Loucy (cell line): ENCODE measurements around the gene C7orf57.

ENCODE experiments used
- H2AFZ ChIP-seq: fragments of 200-600 bp; sonication (generic); 2 replicates; pipeline ENCODE4 v1.6.0; 2016; ENCODE audit warnings: antibody characterized with exemption, mild to moderate bottlenecking, low read length, moderate library complexity
- H3F3A ChIP-seq: fragments of 200-600 bp; 2 replicates; pipeline ENCODE4 v1.6.0; 2016; ENCODE audit warnings: antibody characterized with exemption, low read depth, mild to moderate bottlenecking
- H3K27me3 ChIP-seq: fragments of 200-600 bp; sonication (generic); 2 replicates; pipeline ENCODE4 v1.6.1; 2014; ENCODE audit warnings: low read length, mild to moderate bottlenecking; ENCODE audit not compliant: insufficient read depth, poor library complexity, severe bottlenecking
- H3K36me3 ChIP-seq: fragments of 200-600 bp; sonication (generic); 2 replicates; pipeline ENCODE4 v1.6.1; 2016; ENCODE audit warnings: low read length; ENCODE audit not compliant: insufficient read depth
- H3K4me1 ChIP-seq: fragments of 200-600 bp; sonication (generic); 2 replicates; pipeline ENCODE4 v1.5.1; 2014; ENCODE audit warnings: low read length, mild to moderate bottlenecking; ENCODE audit not compliant: insufficient read depth, poor library complexity, severe bottlenecking
- H3K4me2 ChIP-seq: fragments of 200-600 bp; sonication (generic); 2 replicates; pipeline ENCODE4 v1.6.0; 2014; ENCODE audit warnings: antibody characterized with exemption, low read length, low read depth, mild to moderate bottlenecking; ENCODE audit not compliant: poor library complexity, severe bottlenecking
- H3K4me3 ChIP-seq: fragments of 200-600 bp; sonication (generic); 2 replicates; pipeline ENCODE4 v1.5.1; 2014; ENCODE audit warnings: low read length, mild to moderate bottlenecking, mixed read lengths; ENCODE audit not compliant: poor library complexity, severe bottlenecking
- H3K79me2 ChIP-seq: fragments of 200-600 bp; sonication (generic); 2 replicates; pipeline ENCODE4 v1.6.1; 2014; ENCODE audit warnings: low read length; ENCODE audit not compliant: insufficient read depth
- H3K9ac ChIP-seq: fragments of 200-600 bp; sonication (generic); 2 replicates; pipeline ENCODE4 v1.6.0; 2014; ENCODE audit warnings: mild to moderate bottlenecking, low read depth, low read length, moderate library complexity; ENCODE audit not compliant: poor library complexity, severe bottlenecking
- H3K9me2 ChIP-seq: fragments of 200-600 bp; sonication (generic); replicated peaks from 2 replicates; pipeline ENCODE4 v1.6.1; 2016; ENCODE audit warnings: low read depth, low read length, mixed read lengths
- H3K9me3 ChIP-seq: fragments of 200-600 bp; sonication (generic); 2 replicates; pipeline ENCODE4 v1.6.1; 2014; ENCODE audit warnings: mild to moderate bottlenecking, antibody characterized with exemption, low read length, low read depth; ENCODE audit not compliant: insufficient read depth
- H4K20me1 ChIP-seq: fragments of 200-600 bp; sonication (generic); 2 replicates; pipeline ENCODE4 v1.6.0; 2014; ENCODE audit warnings: antibody characterized with exemption, low read length, mild to moderate bottlenecking; ENCODE audit not compliant: insufficient read depth, poor library complexity, severe bottlenecking
- EZH2phosphoT487 ChIP-seq: fragments of 200-600 bp; IDR thresholded peaks from 2 replicates; pipeline ENCODE4 v1.6.1; 2018; ENCODE audit warnings: antibody characterized with exemption, mild to moderate bottlenecking, moderate library complexity, borderline replicate concordance
- TF ChIP-seq, protein P1 (sequence below): fragments of 200-600 bp; sonication (generic); conservative IDR thresholded peaks from 2 replicates; pipeline ENCODE4 v1.5.1; 2014; ENCODE audit warnings: mild to moderate bottlenecking, antibody characterized with exemption, low read length

Gene C7orf57

DNA sequence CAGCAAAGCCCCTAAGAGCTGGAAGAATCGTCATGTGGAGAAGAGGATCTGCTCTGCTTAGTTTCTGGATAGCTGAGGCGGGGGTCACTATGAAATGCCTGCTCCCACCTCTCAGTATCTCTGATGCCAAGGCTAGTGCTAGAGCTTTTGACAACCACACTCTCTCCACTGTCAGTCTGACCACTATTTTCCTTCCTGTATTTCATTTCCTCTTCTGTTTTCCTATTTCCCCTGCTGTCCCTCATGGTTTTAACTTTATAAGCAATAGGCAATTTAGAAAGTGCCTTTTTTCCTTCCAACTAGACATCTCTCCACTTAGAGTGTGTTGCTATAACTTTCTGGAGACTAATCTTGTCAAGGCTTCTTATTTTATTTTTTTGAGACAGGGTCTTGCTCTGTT, 23.6 kb downstream of the C7orf57 start:
- H3K9me3 ChIP-seq, result no peaks in the 10 kb centered on the region
- H2AFZ ChIP-seq, result no peak overlapping the region
- no peak overlapping the region for H3K4me2 ChIP-seq
- H3K27me3 ChIP-seq, result no peaks in the 10 kb centered on the region
- no peaks in the 10 kb centered on the region for H3K36me3 ChIP-seq
- H3K4me1 ChIP-seq, result no peaks in the 10 kb centered on the region
- no peaks in the 10 kb centered on the region for H3K79me2 ChIP-seq
- TF ChIP-seq, protein P1, sequence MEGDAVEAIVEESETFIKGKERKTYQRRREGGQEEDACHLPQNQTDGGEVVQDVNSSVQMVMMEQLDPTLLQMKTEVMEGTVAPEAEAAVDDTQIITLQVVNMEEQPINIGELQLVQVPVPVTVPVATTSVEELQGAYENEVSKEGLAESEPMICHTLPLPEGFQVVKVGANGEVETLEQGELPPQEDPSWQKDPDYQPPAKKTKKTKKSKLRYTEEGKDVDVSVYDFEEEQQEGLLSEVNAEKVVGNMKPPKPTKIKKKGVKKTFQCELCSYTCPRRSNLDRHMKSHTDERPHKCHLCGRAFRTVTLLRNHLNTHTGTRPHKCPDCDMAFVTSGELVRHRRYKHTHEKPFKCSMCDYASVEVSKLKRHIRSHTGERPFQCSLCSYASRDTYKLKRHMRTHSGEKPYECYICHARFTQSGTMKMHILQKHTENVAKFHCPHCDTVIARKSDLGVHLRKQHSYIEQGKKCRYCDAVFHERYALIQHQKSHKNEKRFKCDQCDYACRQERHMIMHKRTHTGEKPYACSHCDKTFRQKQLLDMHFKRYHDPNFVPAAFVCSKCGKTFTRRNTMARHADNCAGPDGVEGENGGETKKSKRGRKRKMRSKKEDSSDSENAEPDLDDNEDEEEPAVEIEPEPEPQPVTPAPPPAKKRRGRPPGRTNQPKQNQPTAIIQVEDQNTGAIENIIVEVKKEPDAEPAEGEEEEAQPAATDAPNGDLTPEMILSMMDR, result no peak
- no peak for TF ChIP-seq EZH2phosphoT487
- H3F3A ChIP-seq, result no peaks in the 10 kb centered on the region
- H3K9me2 ChIP-seq, result no peaks in the 10 kb centered on the region
- H3K4me3 ChIP-seq, result no peak overlapping the region
- H3K9ac ChIP-seq, result no peak overlapping the region
- no peaks in the 10 kb centered on the region for H4K20me1 ChIP-seq

DNA sequence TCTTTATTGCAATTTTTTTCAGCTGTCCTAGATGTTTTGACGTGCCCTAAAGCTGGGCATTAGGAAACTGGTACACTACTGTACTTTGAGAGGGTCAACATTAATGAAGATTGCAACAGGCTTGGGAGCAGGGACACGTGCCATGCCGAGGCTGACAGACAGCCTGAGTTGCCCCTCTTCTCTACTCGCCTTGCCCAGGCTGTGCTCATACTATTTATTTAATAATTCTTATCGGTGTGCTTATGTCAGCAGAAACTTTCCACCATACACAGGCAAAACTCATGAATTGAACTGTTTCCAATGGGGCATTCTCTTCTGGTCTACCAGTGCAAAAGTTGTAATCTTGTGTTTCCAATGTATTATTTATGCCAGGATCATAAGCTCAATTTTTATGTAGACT, 24.4 kb downstream of the C7orf57 start:
- H2AFZ ChIP-seq, result no peak overlapping the region
- TF ChIP-seq, protein P1, result no peak
- no peak for TF ChIP-seq EZH2phosphoT487

DNA sequence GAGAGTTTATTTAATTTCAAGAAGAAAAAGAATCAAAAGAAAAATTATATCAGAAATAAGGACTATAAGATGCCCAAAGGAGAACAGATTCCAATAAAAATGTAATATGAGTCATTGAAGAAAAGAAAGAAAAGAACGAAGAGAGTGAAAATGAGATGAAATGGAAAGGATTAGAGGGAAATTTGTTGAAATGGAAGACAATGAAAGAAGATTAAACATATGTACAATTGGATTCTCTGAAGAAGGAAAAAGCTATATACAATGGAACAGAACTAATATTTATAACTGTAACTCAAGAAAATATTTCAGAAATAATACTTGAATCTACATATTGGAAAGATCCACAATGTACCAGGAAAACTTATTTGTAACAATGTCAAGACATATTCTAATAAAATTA, 28.6 kb downstream of the C7orf57 start:
- H2AFZ ChIP-seq, result no peak overlapping the region
- H3K9me3 ChIP-seq, result 0 out of 2 replicates have a peak, but pooled peaks cover 4% of the 10 kb centered on the region
- H3F3A ChIP-seq, result no peaks in the 10 kb centered on the region
- H4K20me1 ChIP-seq, result no peaks in the 10 kb centered on the region
- TF ChIP-seq, protein P1, result no peak
- TF ChIP-seq EZH2phosphoT487, result no peak
- H3K9me2 ChIP-seq, result no peaks in the 10 kb centered on the region
- H3K79me2 ChIP-seq, result no peaks in the 10 kb centered on the region
- no peak overlapping the region for H3K4me2 ChIP-seq
- no peak overlapping the region for H3K4me3 ChIP-seq
- H3K36me3 ChIP-seq, result no peaks in the 10 kb centered on the region
- no peaks in the 10 kb centered on the region for H3K27me3 ChIP-seq
- H3K9ac ChIP-seq, result no peak overlapping the region
- H3K4me1 ChIP-seq, result no peaks in the 10 kb centered on the region

More for the DNA sequence above, 24.4 kb downstream of the C7orf57 start:
- Histone ChIP-seq H3K4me2 (no peak overlapping the region), H3K36me3 (no peaks in the 10 kb centered on the region), H3K79me2 (no peaks in the 10 kb centered on the region), H4K20me1 (no peaks in the 10 kb centered on the region), H3F3A (no peaks in the 10 kb centered on the region), H3K9me3 (no peaks in the 10 kb centered on the region), H3K9ac (no peak overlapping the region), H3K4me3 (no peak overlapping the region), H3K9me2 (no peaks in the 10 kb centered on the region), H3K27me3 (no peaks in the 10 kb centered on the region), H3K4me1 (no peaks in the 10 kb centered on the region)
